ENCODE measurements around the gene MGLL.

DNA sequence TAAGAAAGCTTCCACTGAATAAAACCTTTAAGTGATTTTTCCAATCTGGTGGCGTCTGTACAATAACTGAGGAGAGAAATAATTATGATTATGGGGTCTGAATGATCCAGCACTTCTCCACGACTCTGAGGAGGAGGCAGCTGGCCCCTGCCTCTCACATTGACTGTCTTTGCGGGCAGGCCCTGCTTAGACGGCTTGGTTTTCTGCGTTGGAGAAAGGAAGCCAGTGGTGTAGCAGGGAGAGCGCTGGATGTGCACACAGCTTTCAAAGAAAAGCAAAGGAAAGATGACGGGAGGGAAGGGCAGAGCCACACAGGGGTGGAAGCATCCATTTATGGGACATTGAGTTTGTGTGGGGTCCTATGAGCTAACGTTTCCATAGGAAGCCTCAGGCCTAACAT, 62.5 kb downstream of the MGLL start:
- no peak for TF ChIP-seq EZH2 (IDR thresholded peaks at IDR 0.05; ENCODE audit: borderline replicate concordance, low read length)
- TF ChIP-seq CTCF (conservative IDR thresholded peaks at IDR 0.05 in 1 of 2, IDR thresholded peaks at IDR 0.05 in 1 of 2; ENCODE audit: extremely low read depth in 1 of 2, insufficient read depth in 1 of 2, low read depth in 1 of 2, low read length in 2 of 2): no peak
